GM18519 (cell line): ENCODE results near the gene OR6A2.
A peak's percentile ranks its signal among the peaks of the same experiment; 100 is the strongest.
"Not testable (repeated sequence)": the region's sequence is repeated elsewhere in the genome, so short reads cannot be mapped to it uniquely, and the experiment has no call there.

ENCODE experiments used
- ATAC-seq: cut with Tn5 transposase; IDR thresholded peaks from one replicate; pipeline ENCODE4 v1.9.1; 2021; ENCODE audit warnings: mild to moderate bottlenecking, moderate library complexity; ENCODE audit not compliant: unreplicated experiment, low FRiP score

The OR6A2 gene

DNA sequence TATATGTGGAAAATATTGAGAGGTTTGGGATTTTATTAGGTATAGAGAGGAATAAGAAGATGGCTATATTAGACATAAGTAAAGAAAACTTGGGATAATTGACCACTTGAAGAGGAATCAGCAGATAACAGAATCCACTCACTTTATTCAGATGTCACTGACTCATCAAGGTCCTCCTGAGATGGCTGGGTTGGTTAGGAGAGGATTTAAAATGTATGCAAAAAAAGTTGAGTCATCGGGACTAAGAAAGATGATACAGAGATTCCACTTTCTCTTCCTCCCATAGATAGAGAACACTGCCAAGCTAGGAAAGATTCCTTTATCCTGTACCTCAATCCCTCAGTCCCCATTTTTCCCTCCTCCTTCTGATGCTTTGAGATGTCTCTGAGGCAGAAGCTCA lies at the start of gene OR6A2:
TSS of gene OR6A2 (minus strand) at position 288 of the 400 bp plus-strand sequence. CDS start 3,981 bp downstream, outside the sequence.
- ATAC-seq: no peak

DNA sequence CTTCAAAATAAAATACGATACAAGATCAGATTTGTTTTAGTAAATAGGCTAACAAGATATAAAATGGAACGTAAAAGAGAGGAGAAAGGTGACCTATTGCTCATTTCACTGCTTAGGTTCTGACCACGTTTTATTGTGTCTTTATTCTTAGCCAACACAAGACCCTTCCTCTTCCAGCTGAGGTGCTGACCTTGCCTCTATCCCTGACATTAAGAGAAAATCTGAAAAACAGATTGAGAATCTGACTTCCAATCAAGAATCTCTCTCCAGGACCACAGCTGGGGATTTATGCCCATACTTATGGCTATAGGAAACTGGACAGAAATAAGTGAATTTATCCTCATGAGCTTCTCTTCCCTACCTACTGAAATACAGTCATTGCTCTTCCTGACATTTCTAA lies 45.9 kb upstream of the OR6A2 start, which contains the start of gene OR10A5:
TSS of gene OR10A5 (plus strand) at position 301 of the 400 bp plus-strand sequence. CDS start at position 301, 0 bp downstream.
- no peak for ATAC-seq

DNA sequence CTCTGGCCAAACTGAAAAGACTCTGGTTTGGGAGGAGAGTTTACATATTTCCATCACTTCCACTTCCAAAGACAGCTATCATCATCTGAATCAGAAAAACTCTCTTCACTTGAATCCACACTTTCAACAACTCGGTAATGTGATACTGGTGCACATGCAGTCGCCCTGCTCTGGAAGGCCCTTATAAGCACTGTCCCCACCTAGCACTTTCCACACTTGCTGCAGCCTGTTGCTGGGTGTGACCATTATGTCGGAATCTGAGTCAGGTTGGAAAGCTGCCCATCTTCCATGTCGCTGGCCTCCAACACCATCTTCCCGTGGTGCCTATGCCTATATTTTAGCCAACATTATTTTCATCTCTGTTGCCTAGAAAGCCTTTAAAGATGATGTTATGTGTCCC lies 44.9 kb upstream of the OR6A2 start:
- ATAC-seq: no peak

DNA sequence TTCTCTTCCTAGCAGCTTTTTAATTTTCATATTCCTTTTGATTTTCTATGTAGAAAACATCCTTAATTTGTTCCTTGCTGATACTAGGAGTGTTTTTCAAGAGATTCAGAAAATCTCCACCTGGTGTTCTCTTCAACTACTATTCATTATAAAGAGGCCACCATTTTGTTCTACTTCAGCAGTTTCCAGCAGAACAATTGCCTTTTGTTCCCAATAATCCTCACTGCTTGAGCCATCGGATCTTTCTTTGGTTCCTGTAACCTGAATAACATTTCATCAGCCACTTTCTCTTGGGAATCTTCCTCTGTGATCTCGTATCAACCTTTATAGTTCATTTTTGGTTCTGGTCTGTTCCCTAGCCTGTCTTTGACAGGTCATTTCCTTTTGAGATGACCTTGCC lies 44.2 kb upstream of the OR6A2 start:
- no peak for ATAC-seq

DNA sequence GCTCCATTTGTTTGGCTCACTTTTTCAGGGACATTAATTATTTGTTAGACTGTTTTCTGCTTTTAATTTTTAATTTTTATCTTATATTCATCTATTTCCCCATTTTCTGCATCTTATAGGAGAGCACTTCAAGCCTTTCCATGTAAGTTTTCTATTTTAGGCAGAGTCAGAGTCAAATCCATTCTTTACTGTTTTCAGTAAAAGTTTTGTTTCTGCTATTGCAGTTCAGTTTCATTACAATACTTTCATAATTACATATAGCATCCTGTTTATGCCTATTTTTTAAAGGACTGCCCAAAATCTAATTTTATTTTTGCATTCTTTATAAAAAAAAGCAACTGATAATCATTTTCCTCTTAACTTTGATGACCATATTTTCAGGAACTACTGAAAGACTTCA lies 42.2 kb upstream of the OR6A2 start:
- no peak for ATAC-seq

DNA sequence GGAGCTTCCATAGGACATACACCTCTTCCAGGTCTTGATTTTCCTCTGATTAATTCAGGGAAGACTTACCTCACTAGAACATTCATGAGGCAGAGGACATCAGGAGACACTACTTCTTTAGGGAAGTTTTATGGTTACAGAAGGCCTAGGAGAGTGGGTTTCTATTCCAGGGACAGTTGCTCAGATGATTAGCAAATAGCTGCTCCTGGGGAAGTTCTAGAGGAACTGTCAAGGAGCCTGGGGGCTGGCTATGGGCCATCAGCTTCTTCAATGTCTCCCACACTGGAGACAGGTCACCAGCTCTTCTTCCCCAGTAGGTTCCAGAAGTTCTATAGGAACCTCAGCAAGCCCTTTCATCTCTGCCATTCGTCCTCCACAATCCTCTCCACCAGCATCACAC lies 34.5 kb upstream of the OR6A2 start:
- ATAC-seq: no peak

DNA sequence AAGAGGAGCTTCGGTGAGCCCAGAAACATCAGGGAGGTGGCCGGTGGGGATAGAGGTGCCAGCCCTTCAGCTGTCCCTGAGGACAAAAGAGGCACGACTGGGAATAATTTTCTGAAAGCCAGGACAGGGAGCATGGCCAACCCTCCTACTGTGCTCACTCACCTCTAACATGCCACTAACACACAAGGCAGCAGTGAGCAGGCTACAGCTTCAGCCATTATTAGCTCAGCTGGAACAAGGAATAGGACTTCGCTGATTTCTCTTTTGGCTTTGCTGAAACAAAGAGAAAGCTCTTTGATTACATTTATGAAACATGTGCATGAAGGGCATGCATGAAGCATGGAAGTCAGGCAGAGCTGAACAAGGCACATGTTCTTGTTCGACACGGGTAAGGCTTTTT lies 33.9 kb upstream of the OR6A2 start:
- ATAC-seq: no peak

DNA sequence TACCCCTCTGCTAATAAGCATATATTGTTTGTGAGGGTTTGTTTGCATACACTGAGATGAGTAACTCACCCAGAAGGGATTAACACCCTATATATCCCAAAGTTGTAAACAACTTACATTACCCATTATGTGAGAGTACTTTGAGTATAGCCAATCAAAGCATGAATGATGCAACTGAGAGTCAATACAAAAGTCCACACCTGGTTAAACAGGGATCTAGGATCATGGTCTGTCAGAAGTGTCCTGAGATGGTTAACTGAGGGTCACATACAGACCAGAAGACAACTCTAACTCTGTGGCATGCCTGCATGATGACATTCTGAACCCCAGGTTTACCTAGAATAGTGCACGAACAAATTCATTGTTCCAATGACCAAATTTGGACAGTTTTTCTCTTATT lies 28.6 kb upstream of the OR6A2 start:
- no peak for ATAC-seq

DNA sequence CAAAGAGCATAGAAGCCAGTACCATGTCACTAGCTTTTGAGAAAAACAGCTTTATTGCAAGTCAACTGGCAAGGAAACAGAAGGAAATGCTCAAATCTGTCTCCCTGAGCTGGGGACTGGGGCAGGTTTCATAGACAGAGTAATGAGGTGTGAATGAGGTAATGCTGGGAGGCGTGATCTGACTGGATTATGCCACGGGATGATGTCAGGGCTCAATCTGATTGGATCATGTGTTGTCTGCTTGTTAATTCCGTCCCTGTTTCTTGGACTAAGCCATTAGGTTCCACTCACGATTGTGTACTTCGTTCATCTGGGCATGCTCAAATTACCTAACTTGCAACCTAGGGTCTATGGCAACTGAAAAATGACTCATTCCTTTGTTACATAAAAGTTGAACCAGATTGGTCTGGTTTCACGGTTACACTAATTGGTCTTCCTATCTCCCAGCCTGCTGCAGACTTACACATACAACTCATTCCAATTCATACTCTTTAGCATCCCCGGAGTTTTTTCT lies 25.8 kb upstream of the OR6A2 start:
- no peak for ATAC-seq

DNA sequence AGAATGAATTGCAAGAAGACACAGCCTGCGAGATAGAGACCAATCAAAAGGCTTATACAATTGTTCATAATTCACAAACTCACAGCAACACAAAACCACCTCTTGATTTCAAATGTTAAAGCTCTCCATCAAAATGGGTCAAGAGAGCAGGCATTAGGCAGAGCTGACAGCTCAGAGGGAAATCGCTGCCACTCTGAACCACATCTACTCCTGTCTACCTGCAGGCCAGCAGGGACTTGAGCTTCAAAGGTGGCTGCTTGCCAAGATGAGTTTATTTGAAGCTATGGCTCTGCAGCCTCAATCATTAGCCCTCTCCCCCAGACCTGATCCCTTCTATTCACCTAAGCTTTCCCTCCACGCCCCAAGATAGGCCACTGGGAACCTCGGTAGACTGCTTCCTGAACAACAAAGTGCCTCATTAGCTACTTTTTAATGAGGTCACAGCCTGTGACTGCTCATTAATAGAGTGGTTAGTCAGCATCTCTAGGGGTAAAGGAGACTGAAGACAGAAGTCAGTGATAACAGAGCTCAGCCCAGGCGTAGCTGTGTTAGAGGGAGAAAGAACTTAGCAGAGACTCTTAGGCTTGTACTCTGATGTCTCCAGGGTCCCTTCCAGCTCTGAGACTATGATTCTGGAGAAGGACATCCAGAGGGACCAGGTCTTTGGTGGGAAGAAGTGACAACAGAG lies 24.8 kb upstream of the OR6A2 start:
- ATAC-seq: no peak

DNA sequence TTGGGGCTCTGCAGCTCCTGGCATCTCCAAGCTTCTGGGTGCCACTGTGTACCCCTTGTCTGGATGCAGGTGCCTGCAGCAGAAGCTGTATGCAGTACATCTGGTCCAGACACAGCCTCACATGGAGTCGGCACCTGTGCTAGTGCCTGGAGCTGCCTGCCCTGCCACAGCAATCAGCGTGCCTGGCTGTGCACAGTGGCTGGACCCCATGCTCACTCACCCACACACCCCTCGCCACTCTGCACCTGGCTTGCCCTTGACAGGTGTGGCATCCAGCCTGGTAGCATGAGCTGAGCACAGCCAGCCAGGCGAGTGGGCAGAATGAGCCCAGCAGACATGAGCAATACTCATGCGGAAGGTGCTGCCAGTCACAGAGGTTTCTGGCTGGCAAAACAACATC lies 19.5 kb upstream of the OR6A2 start:
- no peak for ATAC-seq

DNA sequence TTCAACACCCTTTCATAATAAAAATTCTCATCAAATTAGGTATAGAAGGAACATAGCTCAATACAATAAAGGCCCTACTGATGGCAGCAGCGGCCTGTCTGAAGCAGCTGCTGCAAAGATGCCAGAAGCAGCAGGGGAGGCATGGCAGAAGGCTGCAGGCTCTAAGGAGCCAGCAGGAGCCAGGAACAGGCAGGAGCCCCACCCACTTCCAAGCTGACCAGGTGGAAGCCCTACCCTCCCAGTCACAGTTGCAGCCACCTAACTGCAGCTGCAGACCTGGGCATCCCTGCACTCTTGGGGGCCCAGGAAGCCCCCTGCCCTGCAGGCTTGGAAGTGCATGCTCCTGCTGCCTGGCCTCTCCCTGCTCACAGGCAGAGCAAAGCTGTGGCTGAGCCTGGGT lies 18.2 kb upstream of the OR6A2 start:
- ATAC-seq: no peak

DNA sequence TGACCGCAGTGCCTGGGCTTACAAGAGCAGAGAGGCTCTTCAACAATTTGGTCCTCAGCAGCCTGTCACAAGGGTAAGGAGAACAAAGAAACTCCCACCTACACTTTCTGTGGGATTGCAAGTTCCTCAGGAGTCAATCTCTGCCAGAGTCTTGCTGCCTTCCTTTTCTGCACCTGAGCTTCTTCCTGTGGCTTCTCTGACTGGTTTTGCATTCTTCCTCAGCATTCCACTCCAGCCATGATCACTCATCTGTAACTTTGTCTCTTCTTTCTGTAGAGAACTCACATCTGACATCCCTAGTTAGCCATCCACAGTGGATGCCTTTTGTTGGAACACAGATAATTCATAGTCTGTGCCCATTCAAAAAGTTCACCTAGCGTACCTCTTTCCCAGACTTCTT lies 14.2 kb upstream of the OR6A2 start:
- no peak for ATAC-seq

DNA sequence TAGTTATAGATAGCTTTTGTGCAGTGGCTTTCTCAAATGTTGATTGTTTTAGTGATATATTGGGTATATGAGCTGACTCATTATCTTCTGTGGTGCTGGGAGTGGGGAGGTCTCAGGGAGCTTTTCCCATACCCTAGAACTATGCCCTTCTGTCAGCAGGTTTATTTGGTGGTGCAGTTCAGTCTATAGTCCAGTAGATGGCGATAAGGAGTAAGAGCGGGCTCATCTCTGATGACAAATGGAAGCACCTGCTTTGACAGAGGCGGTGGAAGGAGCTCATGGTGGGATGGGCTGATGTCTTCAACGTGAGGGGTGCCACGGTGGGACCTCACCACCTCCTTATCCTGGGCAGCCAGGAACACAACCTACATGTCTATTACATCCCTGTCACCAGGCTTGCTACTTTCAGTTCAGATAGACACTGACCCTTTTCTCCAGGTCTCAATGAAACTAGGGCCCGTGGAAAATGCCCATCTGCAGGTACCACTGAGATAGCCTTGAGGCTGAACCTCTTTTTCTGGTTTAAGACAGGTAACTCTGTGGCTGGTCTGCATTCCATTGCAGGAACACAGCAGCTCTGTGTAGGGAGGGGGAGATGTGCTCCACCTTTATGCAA lies 13.0 kb upstream of the OR6A2 start:
- ATAC-seq: peak; percentile 81

DNA sequence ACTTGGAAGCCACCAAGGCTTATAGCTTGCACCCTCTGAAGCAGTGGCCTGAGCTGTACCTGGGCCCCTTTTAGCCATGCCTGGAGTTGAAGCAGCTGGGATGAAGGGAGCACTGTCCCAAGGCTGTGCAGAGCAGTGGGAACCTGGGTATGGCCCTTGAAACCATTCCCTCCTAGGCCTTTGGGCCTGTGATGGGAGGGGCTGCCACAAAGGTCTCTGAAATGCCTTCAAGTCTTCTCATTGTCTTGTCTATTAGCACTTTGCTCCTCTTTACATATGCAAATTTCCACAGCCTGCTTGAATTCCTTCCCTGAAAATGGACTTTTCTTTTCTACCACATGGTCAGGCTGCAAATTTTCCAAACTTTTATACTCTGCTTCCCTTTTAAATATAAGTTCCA lies 1.6 kb upstream of the OR6A2 start:
- ATAC-seq: not testable (repeated sequence)

DNA sequence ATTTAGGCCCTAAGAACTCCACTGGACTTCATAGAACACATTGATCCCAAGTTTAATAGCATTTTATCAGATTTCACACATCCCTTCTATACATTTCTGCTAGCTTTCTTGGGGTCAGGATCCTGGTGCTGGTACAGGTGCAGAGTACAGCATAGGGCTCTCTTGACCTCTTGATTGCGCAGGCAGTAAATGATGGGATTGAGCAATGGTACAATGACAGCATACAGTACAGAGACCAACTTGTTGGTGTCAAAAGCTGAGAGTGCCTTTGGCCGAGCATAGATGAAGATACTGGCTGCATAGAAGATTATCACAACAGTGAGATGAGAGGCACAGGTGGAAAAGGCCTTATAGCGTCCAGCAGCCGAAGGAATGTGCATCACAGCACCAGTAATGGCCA lies 4.8 kb downstream of the OR6A2 start:
- ATAC-seq: no peak

DNA sequence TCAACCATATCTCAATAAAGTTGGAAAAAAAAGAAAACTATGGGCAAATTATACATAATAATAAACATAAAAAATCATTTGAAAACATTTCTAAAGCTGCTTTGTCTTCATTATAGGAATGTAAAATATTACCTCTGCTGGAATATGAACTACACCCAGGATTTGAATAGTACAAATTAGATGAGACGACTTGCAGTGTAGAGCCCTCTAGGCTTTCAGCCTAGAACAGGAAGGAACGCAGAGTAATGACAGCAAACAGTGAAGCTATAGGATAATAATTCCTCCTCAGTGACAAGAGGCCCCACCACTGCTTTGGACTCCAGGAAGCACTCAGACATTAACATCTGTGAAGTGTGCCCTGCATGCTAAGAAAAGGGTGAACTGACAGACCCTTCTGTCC lies 8.9 kb downstream of the OR6A2 start:
- ATAC-seq: no peak

DNA sequence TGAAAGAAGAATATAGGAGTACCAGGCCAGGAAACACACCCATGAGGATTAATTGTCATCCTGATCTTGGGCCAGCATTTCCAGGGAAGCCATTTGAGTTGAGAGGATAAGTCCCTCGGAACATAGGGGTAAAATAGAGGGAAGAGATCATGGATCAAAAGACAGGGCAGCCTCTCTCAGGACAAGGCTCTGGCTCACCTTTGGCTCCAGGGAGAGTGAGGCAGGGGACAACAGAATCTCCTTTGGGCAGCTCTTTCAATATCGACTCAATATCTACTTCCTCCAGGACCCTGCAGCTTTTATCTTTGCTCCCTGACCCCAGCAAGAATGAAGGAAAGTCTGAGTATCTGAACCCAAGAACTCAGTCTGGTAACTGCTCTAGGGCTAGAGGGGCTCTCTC lies 16.8 kb downstream of the OR6A2 start, which contains the start of gene OR2AG1:
TSS of gene OR2AG1 (plus strand) at position 301 of the 400 bp plus-strand sequence. CDS start 2,018 bp downstream, outside the sequence.
- ATAC-seq: no peak

DNA sequence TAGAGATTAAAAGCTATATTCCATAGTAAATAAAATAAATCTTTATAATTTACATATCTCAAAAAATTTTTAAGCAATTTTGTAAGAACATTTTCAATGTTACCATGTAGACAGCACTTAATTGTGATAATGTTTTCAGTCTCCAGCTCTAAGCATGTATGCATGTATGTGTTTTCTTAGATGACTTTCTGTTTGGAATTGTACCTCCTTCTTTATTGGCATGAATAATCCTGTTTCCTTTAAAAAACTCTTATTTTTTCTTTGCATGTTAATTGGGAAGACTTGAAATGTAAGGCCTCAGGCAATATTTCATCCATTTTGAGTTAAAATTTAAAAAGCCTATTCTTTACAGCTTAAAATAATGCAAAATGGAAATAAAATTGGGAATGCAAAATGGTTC lies 18.7 kb downstream of the OR6A2 start:
- ATAC-seq: no peak

DNA sequence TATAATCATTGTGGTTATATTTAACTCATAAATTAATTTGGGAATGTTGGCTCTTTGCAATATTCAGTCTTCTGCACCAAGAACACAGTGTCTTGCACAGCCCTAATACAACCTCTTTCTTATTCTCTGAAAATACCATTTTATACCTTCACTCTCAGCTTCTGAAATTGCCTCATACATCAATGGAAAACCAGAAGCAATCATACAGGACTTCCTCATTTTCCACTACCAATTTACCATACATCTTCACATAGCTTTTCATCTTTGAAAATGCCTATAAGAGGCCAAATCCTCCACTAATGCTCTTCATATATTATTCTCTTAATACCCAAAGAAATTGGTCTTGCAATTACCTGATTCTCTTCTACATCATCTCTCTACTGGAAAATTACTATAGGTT lies 21.0 kb downstream of the OR6A2 start:
- ATAC-seq: no peak

DNA sequence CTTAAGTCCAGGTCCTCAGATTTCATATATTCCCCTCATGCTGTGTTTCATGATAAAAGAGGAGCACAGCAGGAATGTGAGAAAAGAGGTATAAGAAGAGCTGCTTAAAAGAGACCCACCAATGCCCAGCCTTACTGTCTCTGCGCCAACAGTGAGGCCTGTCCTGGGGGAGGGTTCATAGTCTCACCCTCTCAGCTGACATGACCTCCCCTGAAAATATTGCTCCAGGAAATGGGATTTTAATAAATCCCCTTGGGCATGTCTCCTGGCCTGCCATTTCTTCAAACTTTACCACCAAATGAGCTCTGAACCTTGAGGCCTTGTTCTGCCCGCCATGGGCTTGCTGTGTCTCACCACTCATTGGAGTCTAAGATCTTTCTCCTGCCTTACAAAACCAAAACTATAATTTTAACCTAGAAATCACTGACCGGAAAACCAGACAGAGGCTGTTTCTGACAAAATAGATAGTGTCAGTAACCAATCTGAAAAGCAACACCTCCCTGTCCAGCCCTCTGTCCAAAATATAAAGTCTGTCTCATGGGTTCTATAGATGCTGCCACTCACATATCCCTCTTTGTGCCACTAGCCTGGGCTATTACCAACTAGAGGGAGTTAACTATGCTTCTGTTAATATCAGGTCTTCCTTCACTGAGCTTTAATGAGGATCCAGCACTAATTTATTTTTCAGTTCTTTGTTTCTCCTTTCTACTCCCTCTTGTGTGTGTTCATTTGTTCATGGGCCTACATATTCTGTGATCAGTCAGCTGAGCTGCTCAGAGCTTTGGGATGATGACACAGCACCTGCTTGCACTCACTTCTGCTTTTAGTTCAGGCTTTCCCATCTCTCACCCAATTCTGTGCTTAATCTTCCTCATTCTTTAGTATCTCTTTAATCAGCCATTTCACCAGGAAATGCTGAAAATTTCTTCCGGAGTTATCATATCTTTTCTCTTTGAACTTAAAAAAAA lies 27.3 kb downstream of the OR6A2 start, which contains the start of gene OR2AG2:
TSS of gene OR2AG2 (minus strand) at position 51 of the 968 bp plus-strand sequence. CDS start 3,019 bp downstream, outside the sequence.
- peak; percentile 92 for ATAC-seq
